ENCODE data around the gene PHYHD1. TPM values are rescaled to one million over a fixed set of nuclear protein-coding genes. Genes with fewer than 3 reads are reported as not detected.

Gene PHYHD1
- total and polyA plus RNA-seq, 2 of the 13 experiments (the other 11 are each of a cell fraction or from before 2014, with no cell fraction given): 10.6 to 25.3 TPM

GRCh38 chr9:128911529-128912035 lies 9.2 kb upstream of the PHYHD1 start (continued):
- TF ChIP-seq, protein P1, sequence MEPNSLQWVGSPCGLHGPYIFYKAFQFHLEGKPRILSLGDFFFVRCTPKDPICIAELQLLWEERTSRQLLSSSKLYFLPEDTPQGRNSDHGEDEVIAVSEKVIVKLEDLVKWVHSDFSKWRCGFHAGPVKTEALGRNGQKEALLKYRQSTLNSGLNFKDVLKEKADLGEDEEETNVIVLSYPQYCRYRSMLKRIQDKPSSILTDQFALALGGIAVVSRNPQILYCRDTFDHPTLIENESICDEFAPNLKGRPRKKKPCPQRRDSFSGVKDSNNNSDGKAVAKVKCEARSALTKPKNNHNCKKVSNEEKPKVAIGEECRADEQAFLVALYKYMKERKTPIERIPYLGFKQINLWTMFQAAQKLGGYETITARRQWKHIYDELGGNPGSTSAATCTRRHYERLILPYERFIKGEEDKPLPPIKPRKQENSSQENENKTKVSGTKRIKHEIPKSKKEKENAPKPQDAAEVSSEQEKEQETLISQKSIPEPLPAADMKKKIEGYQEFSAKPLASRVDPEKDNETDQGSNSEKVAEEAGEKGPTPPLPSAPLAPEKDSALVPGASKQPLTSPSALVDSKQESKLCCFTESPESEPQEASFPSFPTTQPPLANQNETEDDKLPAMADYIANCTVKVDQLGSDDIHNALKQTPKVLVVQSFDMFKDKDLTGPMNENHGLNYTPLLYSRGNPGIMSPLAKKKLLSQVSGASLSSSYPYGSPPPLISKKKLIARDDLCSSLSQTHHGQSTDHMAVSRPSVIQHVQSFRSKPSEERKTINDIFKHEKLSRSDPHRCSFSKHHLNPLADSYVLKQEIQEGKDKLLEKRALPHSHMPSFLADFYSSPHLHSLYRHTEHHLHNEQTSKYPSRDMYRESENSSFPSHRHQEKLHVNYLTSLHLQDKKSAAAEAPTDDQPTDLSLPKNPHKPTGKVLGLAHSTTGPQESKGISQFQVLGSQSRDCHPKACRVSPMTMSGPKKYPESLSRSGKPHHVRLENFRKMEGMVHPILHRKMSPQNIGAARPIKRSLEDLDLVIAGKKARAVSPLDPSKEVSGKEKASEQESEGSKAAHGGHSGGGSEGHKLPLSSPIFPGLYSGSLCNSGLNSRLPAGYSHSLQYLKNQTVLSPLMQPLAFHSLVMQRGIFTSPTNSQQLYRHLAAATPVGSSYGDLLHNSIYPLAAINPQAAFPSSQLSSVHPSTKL (CRISPR knock-in tag; IDR thresholded peaks at IDR 0.05): peak; percentile 47; the same call in 1 of the 2 replicates
- TF ChIP-seq, protein P2, sequence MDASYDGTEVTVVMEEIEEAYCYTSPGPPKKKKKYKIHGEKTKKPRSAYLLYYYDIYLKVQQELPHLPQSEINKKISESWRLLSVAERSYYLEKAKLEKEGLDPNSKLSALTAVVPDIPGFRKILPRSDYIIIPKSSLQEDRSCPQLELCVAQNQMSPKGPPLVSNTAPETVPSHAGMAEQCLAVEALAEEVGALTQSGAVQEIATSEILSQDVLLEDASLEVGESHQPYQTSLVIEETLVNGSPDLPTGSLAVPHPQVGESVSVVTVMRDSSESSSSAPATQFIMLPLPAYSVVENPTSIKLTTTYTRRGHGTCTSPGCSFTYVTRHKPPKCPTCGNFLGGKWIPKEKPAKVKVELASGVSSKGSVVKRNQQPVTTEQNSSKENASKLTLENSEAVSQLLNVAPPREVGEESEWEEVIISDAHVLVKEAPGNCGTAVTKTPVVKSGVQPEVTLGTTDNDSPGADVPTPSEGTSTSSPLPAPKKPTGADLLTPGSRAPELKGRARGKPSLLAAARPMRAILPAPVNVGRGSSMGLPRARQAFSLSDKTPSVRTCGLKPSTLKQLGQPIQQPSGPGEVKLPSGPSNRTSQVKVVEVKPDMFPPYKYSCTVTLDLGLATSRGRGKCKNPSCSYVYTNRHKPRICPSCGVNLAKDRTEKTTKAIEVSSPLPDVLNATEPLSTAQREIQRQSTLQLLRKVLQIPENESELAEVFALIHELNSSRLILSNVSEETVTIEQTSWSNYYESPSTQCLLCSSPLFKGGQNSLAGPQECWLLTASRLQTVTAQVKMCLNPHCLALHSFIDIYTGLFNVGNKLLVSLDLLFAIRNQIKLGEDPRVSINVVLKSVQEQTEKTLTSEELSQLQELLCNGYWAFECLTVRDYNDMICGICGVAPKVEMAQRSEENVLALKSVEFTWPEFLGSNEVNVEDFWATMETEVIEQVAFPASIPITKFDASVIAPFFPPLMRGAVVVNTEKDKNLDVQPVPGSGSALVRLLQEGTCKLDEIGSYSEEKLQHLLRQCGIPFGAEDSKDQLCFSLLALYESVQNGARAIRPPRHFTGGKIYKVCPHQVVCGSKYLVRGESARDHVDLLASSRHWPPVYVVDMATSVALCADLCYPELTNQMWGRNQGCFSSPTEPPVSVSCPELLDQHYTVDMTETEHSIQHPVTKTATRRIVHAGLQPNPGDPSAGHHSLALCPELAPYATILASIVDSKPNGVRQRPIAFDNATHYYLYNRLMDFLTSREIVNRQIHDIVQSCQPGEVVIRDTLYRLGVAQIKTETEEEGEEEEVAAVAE (CRISPR knock-in tag; IDR thresholded peaks at IDR 0.05; ENCODE audit: borderline replicate concordance): 0 out of 2 replicates have a peak, but pooled peaks have one; percentile 23
- TF ChIP-seq, protein P3, sequence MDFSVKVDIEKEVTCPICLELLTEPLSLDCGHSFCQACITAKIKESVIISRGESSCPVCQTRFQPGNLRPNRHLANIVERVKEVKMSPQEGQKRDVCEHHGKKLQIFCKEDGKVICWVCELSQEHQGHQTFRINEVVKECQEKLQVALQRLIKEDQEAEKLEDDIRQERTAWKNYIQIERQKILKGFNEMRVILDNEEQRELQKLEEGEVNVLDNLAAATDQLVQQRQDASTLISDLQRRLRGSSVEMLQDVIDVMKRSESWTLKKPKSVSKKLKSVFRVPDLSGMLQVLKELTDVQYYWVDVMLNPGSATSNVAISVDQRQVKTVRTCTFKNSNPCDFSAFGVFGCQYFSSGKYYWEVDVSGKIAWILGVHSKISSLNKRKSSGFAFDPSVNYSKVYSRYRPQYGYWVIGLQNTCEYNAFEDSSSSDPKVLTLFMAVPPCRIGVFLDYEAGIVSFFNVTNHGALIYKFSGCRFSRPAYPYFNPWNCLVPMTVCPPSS (IDR thresholded peaks at IDR 0.05): no peak
- TF ChIP-seq ZNF703 (CRISPR knock-in tag; IDR thresholded peaks at IDR 0.05; ENCODE audit: borderline replicate concordance) (no peak), AGO1 (IDR thresholded peaks at IDR 0.05; ENCODE audit: low read depth, low read length, poor library complexity, severe bottlenecking) (peak; percentile 33), FOSL2 (CRISPR knock-in tag; IDR thresholded peaks at IDR 0.05) (peak; percentile 74), LCORL (IDR thresholded peaks at IDR 0.05) (no peak), LCORL (CRISPR knock-in tag; IDR thresholded peaks at IDR 0.05) (0 out of 2 replicates have a peak, but pooled peaks have one; percentile 58), SP2 (CRISPR knock-in tag; IDR thresholded peaks at IDR 0.05) (no peak), ZNF816 (CRISPR knock-in tag; IDR thresholded peaks at IDR 0.05; ENCODE audit: borderline replicate concordance) (no peak), MAFF (IDR thresholded peaks at IDR 0.05; ENCODE audit: low read depth, low read length) (no peak), MEIS2 (CRISPR knock-in tag; IDR thresholded peaks at IDR 0.05) (0 out of 2 replicates have a peak, but pooled peaks have one; percentile 31)
- TF ChIP-seq, protein P4, sequence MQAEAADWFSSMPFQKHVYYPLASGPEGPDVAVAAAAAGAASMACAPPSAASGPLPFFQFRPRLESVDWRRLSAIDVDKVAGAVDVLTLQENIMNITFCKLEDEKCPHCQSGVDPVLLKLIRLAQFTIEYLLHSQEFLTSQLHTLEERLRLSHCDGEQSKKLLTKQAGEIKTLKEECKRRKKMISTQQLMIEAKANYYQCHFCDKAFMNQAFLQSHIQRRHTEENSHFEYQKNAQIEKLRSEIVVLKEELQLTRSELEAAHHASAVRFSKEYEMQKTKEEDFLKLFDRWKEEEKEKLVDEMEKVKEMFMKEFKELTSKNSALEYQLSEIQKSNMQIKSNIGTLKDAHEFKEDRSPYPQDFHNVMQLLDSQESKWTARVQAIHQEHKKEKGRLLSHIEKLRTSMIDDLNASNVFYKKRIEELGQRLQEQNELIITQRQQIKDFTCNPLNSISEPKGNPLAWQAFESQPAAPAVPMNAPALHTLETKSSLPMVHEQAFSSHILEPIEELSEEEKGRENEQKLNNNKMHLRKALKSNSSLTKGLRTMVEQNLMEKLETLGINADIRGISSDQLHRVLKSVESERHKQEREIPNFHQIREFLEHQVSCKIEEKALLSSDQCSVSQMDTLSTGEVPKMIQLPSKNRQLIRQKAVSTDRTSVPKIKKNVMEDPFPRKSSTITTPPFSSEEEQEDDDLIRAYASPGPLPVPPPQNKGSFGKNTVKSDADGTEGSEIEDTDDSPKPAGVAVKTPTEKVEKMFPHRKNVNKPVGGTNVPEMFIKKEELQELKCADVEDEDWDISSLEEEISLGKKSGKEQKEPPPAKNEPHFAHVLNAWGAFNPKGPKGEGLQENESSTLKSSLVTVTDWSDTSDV (CRISPR knock-in tag; IDR thresholded peaks at IDR 0.05): no peak
- TF ChIP-seq, protein P5, sequence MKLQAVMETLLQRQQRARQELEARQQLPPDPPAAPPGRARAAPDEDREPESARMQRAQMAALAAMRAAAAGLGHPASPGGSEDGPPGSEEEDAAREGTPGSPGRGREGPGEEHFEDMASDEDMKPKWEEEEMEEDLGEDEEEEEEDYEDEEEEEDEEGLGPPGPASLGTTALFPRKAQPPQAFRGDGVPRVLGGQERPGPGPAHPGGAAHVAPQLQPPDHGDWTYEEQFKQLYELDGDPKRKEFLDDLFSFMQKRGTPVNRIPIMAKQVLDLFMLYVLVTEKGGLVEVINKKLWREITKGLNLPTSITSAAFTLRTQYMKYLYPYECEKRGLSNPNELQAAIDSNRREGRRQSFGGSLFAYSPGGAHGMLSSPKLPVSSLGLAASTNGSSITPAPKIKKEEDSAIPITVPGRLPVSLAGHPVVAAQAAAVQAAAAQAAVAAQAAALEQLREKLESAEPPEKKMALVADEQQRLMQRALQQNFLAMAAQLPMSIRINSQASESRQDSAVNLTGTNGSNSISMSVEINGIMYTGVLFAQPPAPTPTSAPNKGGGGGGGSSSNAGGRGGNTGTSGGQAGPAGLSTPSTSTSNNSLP (IDR thresholded peaks at IDR 0.05; ENCODE audit: low read depth, low read length): no peak
